Natural killer cell (primary cell): ENCODE measurements around the gene LIPT2. TPM values are rescaled to one million over a fixed set of nuclear protein-coding genes. Genes with fewer than 3 reads are reported as not detected.

Experiments
- ATAC-seq, 3 donors: fragments of 150-1000 bp in 2 of 3; fragments of 200-7000 bp in 1 of 3; cut with Tn5 transposase; 1 replicate in 1 of 3; 2 replicates in 2 of 3; pipeline ENCODE4 v1.10.0; 2021; ENCODE audit warnings: mild to moderate bottlenecking in 2 of 3, moderate library complexity in 2 of 3
- DNase-seq, 2 donors: peaks; one replicate each; pipeline versions ENCODE4 v3.0.0 to v3.0.0-alpha.2; 2013 to 2021; ENCODE audit warnings: mixed read lengths in 1 of 2
- H3K27ac ChIP-seq: one replicate; pipeline ENCODE4 v1.5.1; 2013; ENCODE audit warnings: mild to moderate bottlenecking, low read length
- H3K27me3 ChIP-seq: one replicate; pipeline ENCODE4 v1.6.1; 2013; ENCODE audit warnings: low read length; ENCODE audit not compliant: control insufficient read depth, insufficient read depth
- H3K36me3 ChIP-seq: one replicate; pipeline ENCODE4 v1.6.1; 2013; ENCODE audit warnings: low read length; ENCODE audit not compliant: control insufficient read depth, insufficient read depth
- H3K4me1 ChIP-seq: one replicate; pipeline ENCODE4 v1.6.1; 2013; ENCODE audit warnings: low read length; ENCODE audit not compliant: control insufficient read depth, insufficient read depth
- H3K4me3 ChIP-seq: one replicate; pipeline ENCODE4 v1.5.1; 2013; ENCODE audit warnings: low read length
- H3K9me3 ChIP-seq: one replicate; pipeline ENCODE4 v1.6.1; 2013; ENCODE audit warnings: low read length; ENCODE audit not compliant: control insufficient read depth, insufficient read depth
- H3K27ac Mint-ChIP-seq, 2 donors: one replicate each; pipeline ENCODE4 v1.8.0; 2022; ENCODE audit warnings: mild to moderate bottlenecking in 2 of 2, mixed read lengths in 2 of 2, moderate library complexity in 1 of 2
- H3K27me3 Mint-ChIP-seq, 2 donors: one replicate each; pipeline ENCODE4 v1.8.0; 2022; ENCODE audit warnings: low read depth in 2 of 2, mixed read lengths in 2 of 2
- H3K36me3 Mint-ChIP-seq: one replicate; pipeline ENCODE4 v1.8.0; 2022; ENCODE audit warnings: mixed read lengths
- H3K4me1 Mint-ChIP-seq, 2 donors: one replicate each; pipeline ENCODE4 v1.8.0; 2022; ENCODE audit warnings: mixed read lengths in 2 of 2
- H3K4me3 Mint-ChIP-seq: one replicate; pipeline ENCODE4 v1.8.0; 2022; ENCODE audit warnings: mild to moderate bottlenecking, moderate library complexity, mixed read lengths
- H3K9me3 Mint-ChIP-seq, 2 donors: one replicate each; pipeline ENCODE4 v1.8.0; 2022; ENCODE audit warnings: mixed read lengths in 2 of 2
- WGBS: methylation state at CpG from one replicate; pipeline ENCODE4 v1.1.7; 2013; ENCODE audit warnings: missing lambda C conversion rate; ENCODE audit not compliant: insufficient coverage; 5-methylcytosine and 5-hydroxymethylcytosine counted together
- intact Hi-C: fragments of 100-400 bp; cut with micrococcal nuclease; formaldehyde crosslinking; loops from one replicate; pipeline ENCODE4 v1.14.2; 2022
- total RNA-seq, 4 donors: library from RNA; stranded (reverse); fragments of 120-200 nt in 1 of 4; gene quantifications; one replicate each; pipeline versions ENCODE4 v1.2.3 to v1.2.4, GENCODE V29; 2013 to 2022
- TF ChIP-seq, protein P1 (sequence below): fragments of 200-600 bp; IDR thresholded peaks from one replicate; pipeline ENCODE4 v1.8.0; 2022; ENCODE audit warnings: antibody characterized with exemption

The LIPT2 gene
- total RNA-seq, 3 donors from 2014 or later (not counting 1 experiment from before 2014, with no cell fraction given), result 0.99 to 4.1 (median 3.1) TPM

GRCh38 chr11:74506823-74507222 is 13.3 kb upstream of the LIPT2 start:
- no peak overlapping the region for H3K27ac ChIP-seq
- H3K4me1 ChIP-seq, result no peaks in the 10 kb centered on the region
- no peaks in the 10 kb centered on the region for H3K36me3 ChIP-seq
- no peaks in the 10 kb centered on the region for H3K36me3 Mint-ChIP-seq
- 77% methylated on average over 1 of the region's 1 CpG for WGBS
- ATAC-seq (no peak), DNase-seq (no peak)
- H3K27me3 ChIP-seq, result no peaks in the 10 kb centered on the region
- H3K27me3 Mint-ChIP-seq, result peaks cover 0 to 2% of the 10 kb centered on the region in 2 donors
- H3K4me1 Mint-ChIP-seq, result no peaks in the 10 kb centered on the region
- H3K4me3 Mint-ChIP-seq, result no peak overlapping the region
- H3K9me3 Mint-ChIP-seq, result no peaks in the 10 kb centered on the region
- no peak overlapping the region for H3K27ac Mint-ChIP-seq
- H3K4me3 ChIP-seq, result no peak overlapping the region
- H3K9me3 ChIP-seq, result peaks cover 5% of the 10 kb centered on the region
- intact Hi-C loops, result no loop called here
- TF ChIP-seq, protein P1, sequence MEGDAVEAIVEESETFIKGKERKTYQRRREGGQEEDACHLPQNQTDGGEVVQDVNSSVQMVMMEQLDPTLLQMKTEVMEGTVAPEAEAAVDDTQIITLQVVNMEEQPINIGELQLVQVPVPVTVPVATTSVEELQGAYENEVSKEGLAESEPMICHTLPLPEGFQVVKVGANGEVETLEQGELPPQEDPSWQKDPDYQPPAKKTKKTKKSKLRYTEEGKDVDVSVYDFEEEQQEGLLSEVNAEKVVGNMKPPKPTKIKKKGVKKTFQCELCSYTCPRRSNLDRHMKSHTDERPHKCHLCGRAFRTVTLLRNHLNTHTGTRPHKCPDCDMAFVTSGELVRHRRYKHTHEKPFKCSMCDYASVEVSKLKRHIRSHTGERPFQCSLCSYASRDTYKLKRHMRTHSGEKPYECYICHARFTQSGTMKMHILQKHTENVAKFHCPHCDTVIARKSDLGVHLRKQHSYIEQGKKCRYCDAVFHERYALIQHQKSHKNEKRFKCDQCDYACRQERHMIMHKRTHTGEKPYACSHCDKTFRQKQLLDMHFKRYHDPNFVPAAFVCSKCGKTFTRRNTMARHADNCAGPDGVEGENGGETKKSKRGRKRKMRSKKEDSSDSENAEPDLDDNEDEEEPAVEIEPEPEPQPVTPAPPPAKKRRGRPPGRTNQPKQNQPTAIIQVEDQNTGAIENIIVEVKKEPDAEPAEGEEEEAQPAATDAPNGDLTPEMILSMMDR, result no peak

- WGBS, result 89% methylated on average over 4 of the region's 4 CpGs
- H3K27me3 Mint-ChIP-seq, result no peaks in the 10 kb centered on the region
- TF ChIP-seq, protein P1, result no peak
- Histone ChIP-seq H3K4me3 (no peak overlapping the region), H3K36me3 (no peaks in the 10 kb centered on the region), H3K4me1 (no peaks in the 10 kb centered on the region), H3K27ac (no peak overlapping the region), H3K27me3 (no peaks in the 10 kb centered on the region), H3K9me3 (peaks cover 5% of the 10 kb centered on the region)
- no peak overlapping the region for H3K27ac Mint-ChIP-seq
- no peaks in the 10 kb centered on the region for H3K36me3 Mint-ChIP-seq
- intact Hi-C loops, result no loop called here
- H3K4me3 Mint-ChIP-seq, result no peak overlapping the region
- DNase-seq (no peak), ATAC-seq (no peak)
- H3K4me1 Mint-ChIP-seq, result no peaks in the 10 kb centered on the region
- H3K9me3 Mint-ChIP-seq, result no peaks in the 10 kb centered on the region
These were observed 12.4 kb upstream of the LIPT2 start for GRCh38 chr11:74505911-74506310.

GRCh38 chr11:74504100-74504691 is 10.7 kb upstream of the LIPT2 start:
- WGBS, result 80% methylated on average over 1 of the region's 1 CpG
- Histone ChIP-seq H3K27me3 (no peaks in the 10 kb centered on the region), H3K9me3 (peaks cover 5% of the 10 kb centered on the region), H3K27ac (no peak overlapping the region), H3K36me3 (no peaks in the 10 kb centered on the region), H3K4me3 (no peak overlapping the region), H3K4me1 (no peaks in the 10 kb centered on the region)
- TF ChIP-seq, protein P1, result no peak
- ATAC-seq, result no peak
- Mint-ChIP-seq H3K27ac (no peak overlapping the region), H3K9me3 (peaks cover 0 to 2% of the 10 kb centered on the region in 2 donors), H3K4me1 (no peaks in the 10 kb centered on the region), H3K36me3 (no peaks in the 10 kb centered on the region), H3K27me3 (peaks cover 0 to 4% of the 10 kb centered on the region in 2 donors), H3K4me3 (no peak overlapping the region)
- no peak for DNase-seq
- intact Hi-C loops, result no loop called here

GRCh38 chr11:74494916-74495315 is 1.4 kb upstream of the LIPT2 start:
- Histone ChIP-seq H3K4me1 (peaks cover 14% of the 10 kb centered on the region), H3K9me3 (no peaks in the 10 kb centered on the region), H3K27me3 (no peaks in the 10 kb centered on the region), H3K36me3 (no peaks in the 10 kb centered on the region), H3K4me3 (no peak overlapping the region), H3K27ac (no peak overlapping the region)
- Mint-ChIP-seq H3K4me3 (no peak overlapping the region), H3K9me3 (peaks cover 0 to 2% of the 10 kb centered on the region in 2 donors), H3K36me3 (no peaks in the 10 kb centered on the region), H3K4me1 (peaks cover 17% of the 10 kb centered on the region in 2 donors), H3K27ac (no peak overlapping the region), H3K27me3 (no peaks in the 10 kb centered on the region)
- intact Hi-C loops, result loop anchor here (5.0 kb wide), 1 partner anchor 1322 kb away; the partner anchor contains the start of gene UVRAG
- ATAC-seq (no peak), DNase-seq (no peak)
- TF ChIP-seq, protein P1, result no peak
- WGBS, result no CpG with 5 or more reads among the region's 1 CpG
